Measurements from ENCODE around the gene SNAI1.

The SNAI1 gene

DNA sequence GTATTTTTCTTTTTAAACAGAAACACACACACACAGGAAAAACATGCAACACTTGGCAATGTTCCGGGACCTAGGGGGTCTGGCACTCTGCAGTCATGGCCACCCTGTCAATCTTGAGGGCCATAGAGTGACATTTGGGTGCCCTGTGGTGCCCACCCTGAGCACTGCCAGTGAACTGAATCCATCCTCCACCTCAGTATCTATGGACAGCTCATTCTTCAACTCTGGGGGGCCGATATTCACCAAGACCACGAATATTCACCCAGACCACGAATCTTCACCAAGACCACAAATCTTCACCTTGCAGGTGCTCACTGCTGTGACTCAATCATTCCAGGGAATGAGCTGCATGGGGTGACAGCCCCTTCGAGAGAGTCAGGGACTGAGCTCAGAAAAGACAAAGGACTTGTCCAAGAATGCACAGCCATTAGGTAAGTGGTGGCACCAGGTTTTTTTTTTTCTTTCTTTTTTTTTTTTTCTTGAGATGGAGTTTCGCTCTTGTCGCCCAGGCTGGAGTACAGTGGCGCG is 19.1 kb downstream of the SNAI1 start:
- Histone ChIP-seq H3K27me3 (no peaks in the 10 kb centered on the region), H3K9me3 (no peaks in the 10 kb centered on the region), H3K36me3 (no peaks in the 10 kb centered on the region), H3K4me3 (ENCODE audit: low read depth, low read length) (no peak overlapping the region), H3K4me1 (no peaks in the 10 kb centered on the region)
- TF ChIP-seq, protein P1, sequence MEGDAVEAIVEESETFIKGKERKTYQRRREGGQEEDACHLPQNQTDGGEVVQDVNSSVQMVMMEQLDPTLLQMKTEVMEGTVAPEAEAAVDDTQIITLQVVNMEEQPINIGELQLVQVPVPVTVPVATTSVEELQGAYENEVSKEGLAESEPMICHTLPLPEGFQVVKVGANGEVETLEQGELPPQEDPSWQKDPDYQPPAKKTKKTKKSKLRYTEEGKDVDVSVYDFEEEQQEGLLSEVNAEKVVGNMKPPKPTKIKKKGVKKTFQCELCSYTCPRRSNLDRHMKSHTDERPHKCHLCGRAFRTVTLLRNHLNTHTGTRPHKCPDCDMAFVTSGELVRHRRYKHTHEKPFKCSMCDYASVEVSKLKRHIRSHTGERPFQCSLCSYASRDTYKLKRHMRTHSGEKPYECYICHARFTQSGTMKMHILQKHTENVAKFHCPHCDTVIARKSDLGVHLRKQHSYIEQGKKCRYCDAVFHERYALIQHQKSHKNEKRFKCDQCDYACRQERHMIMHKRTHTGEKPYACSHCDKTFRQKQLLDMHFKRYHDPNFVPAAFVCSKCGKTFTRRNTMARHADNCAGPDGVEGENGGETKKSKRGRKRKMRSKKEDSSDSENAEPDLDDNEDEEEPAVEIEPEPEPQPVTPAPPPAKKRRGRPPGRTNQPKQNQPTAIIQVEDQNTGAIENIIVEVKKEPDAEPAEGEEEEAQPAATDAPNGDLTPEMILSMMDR (IDR thresholded peaks at IDR 0.05; ENCODE audit: low read depth, low read length), result no peak
- no peak for DNase-seq

DNA sequence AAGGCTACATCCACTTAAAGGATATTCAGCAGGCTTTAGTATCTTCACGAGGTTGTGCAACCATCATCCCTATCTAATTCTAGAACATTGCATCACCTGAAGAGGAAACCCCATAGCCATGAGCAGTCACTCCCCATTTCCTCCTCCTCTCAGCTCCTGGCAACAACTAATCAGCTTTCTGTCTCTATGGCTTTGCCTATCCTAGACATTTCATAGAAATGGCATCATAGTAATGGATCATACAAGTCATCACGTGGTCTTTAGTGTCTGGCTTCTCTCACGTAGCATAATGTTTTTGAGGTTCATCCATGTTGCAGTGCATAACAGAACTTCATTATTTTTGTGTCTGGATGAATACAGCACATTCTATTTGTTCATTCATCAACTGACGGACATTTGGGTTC is 20.5 kb downstream of the SNAI1 start:
- no peak for DNase-seq
- Histone ChIP-seq H3K27me3 (no peaks in the 10 kb centered on the region), H3K36me3 (no peaks in the 10 kb centered on the region), H3K9me3 (no peaks in the 10 kb centered on the region), H3K4me1 (no peaks in the 10 kb centered on the region), H3K4me3 (ENCODE audit: low read depth, low read length) (no peak overlapping the region)
- TF ChIP-seq, protein P1 (IDR thresholded peaks at IDR 0.05; ENCODE audit: low read depth, low read length), result no peak

DNA sequence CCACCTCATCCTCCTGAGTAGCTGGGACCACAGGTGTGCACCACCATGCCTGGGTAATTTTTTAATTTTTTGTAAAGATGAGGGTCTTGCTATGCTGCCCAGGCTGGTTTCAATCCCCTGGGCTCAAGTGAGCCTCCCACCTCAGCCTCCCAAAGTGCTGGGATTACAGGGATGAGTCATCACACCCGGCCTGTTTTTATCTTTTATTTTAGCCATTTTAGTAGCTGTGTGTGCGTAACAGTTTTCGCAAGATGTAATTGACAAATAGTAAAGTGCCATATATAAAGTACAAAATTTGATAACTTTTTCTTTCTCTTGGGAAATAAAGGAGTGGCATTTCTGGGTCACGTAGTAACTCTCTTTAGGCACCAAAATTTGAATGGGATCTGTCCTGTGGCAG is 21.4 kb downstream of the SNAI1 start:
- H3K4me1 ChIP-seq, result no peaks in the 10 kb centered on the region
- H3K4me3 ChIP-seq (ENCODE audit: low read depth, low read length), result no peak overlapping the region
- DNase-seq, result no peak
- TF ChIP-seq, protein P1 (IDR thresholded peaks at IDR 0.05; ENCODE audit: low read depth, low read length), result no peak
- no peaks in the 10 kb centered on the region for H3K36me3 ChIP-seq
- no peaks in the 10 kb centered on the region for H3K27me3 ChIP-seq
- H3K9me3 ChIP-seq, result no peaks in the 10 kb centered on the region

DNA sequence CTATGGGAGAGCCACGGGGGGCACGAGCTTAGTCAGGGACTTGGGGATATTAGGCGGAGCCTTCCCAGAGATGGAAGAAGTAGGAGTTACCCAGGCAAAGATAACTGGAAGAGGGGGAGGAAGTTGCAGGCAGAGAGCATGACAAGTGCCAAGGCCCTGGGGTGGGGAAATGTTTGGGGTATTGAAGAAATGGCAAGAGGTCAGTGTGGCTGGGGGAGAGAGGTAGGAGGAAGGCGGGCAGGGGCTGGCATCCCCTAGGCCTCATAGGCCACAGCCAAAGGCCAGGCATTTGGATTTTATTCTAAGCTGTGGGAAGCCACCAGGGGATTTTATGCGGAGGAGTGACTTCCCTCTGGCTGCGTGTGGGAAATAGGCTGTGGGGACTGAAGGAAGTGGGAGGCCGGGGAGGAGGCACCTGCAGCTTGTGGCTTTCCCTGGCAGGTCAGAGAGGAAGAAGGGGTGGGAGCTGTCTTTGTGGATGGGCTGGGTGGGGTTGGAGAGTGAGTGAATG is 22.7 kb downstream of the SNAI1 start:
- no peak for DNase-seq
- Histone ChIP-seq H3K27me3 (no peaks in the 10 kb centered on the region), H3K4me1 (no peaks in the 10 kb centered on the region), H3K9me3 (no peaks in the 10 kb centered on the region), H3K4me3 (ENCODE audit: low read depth, low read length) (no peak overlapping the region), H3K36me3 (no peaks in the 10 kb centered on the region)
- TF ChIP-seq, protein P1 (IDR thresholded peaks at IDR 0.05; ENCODE audit: low read depth, low read length), result no peak

DNA sequence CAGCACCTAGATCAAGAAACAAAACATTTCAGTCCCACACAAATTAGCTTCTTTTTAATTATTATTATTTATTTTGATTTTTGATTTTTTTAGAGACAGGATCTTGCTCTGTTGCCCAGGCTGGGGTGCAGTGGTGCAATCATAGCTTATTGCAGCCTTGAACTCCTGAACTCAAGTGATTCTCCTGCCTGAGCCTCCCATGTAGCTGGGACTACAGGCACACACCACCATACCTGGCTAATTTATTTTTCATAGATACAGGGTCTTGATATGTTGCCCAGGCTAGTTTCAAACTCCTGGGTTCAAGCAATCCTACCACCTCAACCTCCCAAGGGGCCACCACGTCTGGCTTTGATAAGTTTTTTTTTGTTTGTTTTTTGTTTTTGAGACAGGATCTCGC is 24.6 kb downstream of the SNAI1 start:
- DNase-seq, result no peak
- no peaks in the 10 kb centered on the region for H3K36me3 ChIP-seq
- no peaks in the 10 kb centered on the region for H3K27me3 ChIP-seq
- TF ChIP-seq, protein P1 (IDR thresholded peaks at IDR 0.05; ENCODE audit: low read depth, low read length), result no peak
- no peak overlapping the region for H3K4me3 ChIP-seq (ENCODE audit: low read depth, low read length)
- H3K9me3 ChIP-seq, result no peaks in the 10 kb centered on the region
- H3K4me1 ChIP-seq, result peaks cover 4% of the 10 kb centered on the region

DNA sequence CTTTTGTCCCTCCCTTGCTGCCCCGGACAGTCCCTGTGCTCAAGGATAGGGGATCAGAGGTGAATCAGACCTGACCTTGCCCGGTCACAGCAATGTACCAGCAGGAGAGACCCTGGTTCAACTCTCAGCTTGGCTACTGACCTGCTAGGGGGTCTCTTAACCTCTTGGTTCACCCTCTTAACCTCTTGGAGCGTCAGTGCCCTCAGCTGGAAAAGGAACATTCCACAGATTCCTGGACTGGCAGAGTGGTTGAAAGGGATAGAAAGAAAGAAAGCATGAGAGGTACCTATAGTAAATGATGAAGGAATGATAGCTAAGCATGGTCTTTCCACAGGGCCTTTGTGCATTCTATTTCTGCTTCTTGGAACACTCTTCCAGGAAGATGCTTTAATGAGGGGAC is 25.2 kb downstream of the SNAI1 start:
- no peak for DNase-seq

More for the DNA sequence above, 25.2 kb downstream of the SNAI1 start:
- Histone ChIP-seq H3K36me3 (no peaks in the 10 kb centered on the region), H3K4me1 (peaks cover 9% of the 10 kb centered on the region), H3K4me3 (ENCODE audit: low read depth, low read length) (no peak overlapping the region), H3K27me3 (no peaks in the 10 kb centered on the region), H3K9me3 (no peaks in the 10 kb centered on the region)
- TF ChIP-seq, protein P1 (IDR thresholded peaks at IDR 0.05; ENCODE audit: low read depth, low read length), result no peak
